WTC11 (cell line): ENCODE data around the gene PREX1. TPM values are rescaled to one million over a fixed set of nuclear protein-coding genes. Genes with fewer than 3 reads are reported as not detected.
A peak's percentile ranks its signal among the peaks of the same experiment; 100 is the strongest.

Experiments
- ATAC-seq: fragments of 200-7000 bp; cut with Tn5 transposase; 2 replicates; pipeline ENCODE4 v1.10.0; 2021; ENCODE audit warnings: mild to moderate bottlenecking, moderate library complexity
- CTCF ChIA-PET: fragments of 300-600 bp; sonication (Branson Sonifier 250); formaldehyde crosslinking; loops from one replicate; lab custom pipeline; 2021; ENCODE audit warnings: antibody characterized with exemption; lab: Charles Lee
- POLR2A ChIA-PET: fragments of 350-600 bp; sonication (Branson Sonifier 250); formaldehyde crosslinking; loops from one replicate; lab custom pipeline; 2021; ENCODE audit warnings: antibody characterized with exemption; lab: Charles Lee
- DNase-seq: peaks from one replicate; pipeline ENCODE4 v3.0.0; 2021; ENCODE audit warnings: low spot score
- H3K27ac Mint-ChIP-seq: 2 replicates; pipeline ENCODE4 v1.8.0; 2021; ENCODE audit warnings: mixed read lengths
- H3K27me3 Mint-ChIP-seq: 2 replicates; pipeline ENCODE4 v1.8.0; 2021; ENCODE audit warnings: low read depth, mild to moderate bottlenecking, moderate library complexity, mixed read lengths
- H3K36me3 Mint-ChIP-seq: 2 replicates; pipeline ENCODE4 v1.8.0; 2021; ENCODE audit warnings: mixed read lengths
- H3K4me1 Mint-ChIP-seq: 2 replicates; pipeline ENCODE4 v1.8.0; 2022; ENCODE audit warnings: mixed read lengths
- H3K4me3 Mint-ChIP-seq: 2 replicates; pipeline ENCODE4 v1.8.0; 2021; ENCODE audit warnings: mild to moderate bottlenecking, moderate library complexity, mixed read lengths
- H3K9me3 Mint-ChIP-seq: 2 replicates; pipeline ENCODE4 v1.8.0; 2021; ENCODE audit warnings: mixed read lengths
- CREB1 ChIP-seq: sonication (generic); formaldehyde crosslinking; IDR thresholded peaks from 2 replicates; pipeline ENCODE4 v1.8.0; 2023; ENCODE audit warnings: mild to moderate bottlenecking, missing genetic modification reagents
- ETV6 ChIP-seq: sonication (generic); formaldehyde crosslinking; IDR thresholded peaks from 2 replicates; pipeline ENCODE4 v1.8.1; 2022; ENCODE audit warnings: mild to moderate bottlenecking, missing genetic modification reagents
- JUN ChIP-seq: sonication (generic); formaldehyde crosslinking; IDR thresholded peaks from 2 replicates; pipeline ENCODE4 v1.8.0; 2023; ENCODE audit warnings: mild to moderate bottlenecking, missing genetic modification reagents
- NR1H2 ChIP-seq: sonication (generic); formaldehyde crosslinking; IDR thresholded peaks from 2 replicates; pipeline ENCODE4 v1.9.0; 2021; ENCODE audit warnings: mild to moderate bottlenecking, moderate library complexity, missing genetic modification reagents
- NR3C1 ChIP-seq: sonication (generic); formaldehyde crosslinking; conservative IDR thresholded peaks from 2 replicates; pipeline ENCODE4 v1.8.1; 2023; ENCODE audit warnings: low read depth, mild to moderate bottlenecking, missing genetic modification reagents
- ZNF263 ChIP-seq: sonication (generic); formaldehyde crosslinking; IDR thresholded peaks from 2 replicates; pipeline ENCODE4 v1.8.1; 2022; ENCODE audit warnings: low read depth, mild to moderate bottlenecking, moderate library complexity, missing genetic modification reagents
- total RNA-seq: library from RNA; stranded (reverse); gene quantifications from 3 replicates; pipeline ENCODE4 v1.2.3, GENCODE V29; 2021
- TF ChIP-seq, protein P1 (sequence below): fragments of 250-450 bp; sonication (Bioruptor Pico); IDR thresholded peaks from 2 replicates; pipeline ENCODE4 v1.9.0; 2021; ENCODE audit warnings: moderate library complexity, mild to moderate bottlenecking, inconsistent platforms, borderline replicate concordance
- TF ChIP-seq, protein P2 (sequence below): sonication (generic); formaldehyde crosslinking; IDR thresholded peaks from 2 replicates; pipeline ENCODE4 v1.8.1; 2023; ENCODE audit warnings: mild to moderate bottlenecking, missing genetic modification reagents, moderate library complexity
- TF ChIP-seq, protein P3 (sequence below): sonication (generic); formaldehyde crosslinking; IDR thresholded peaks from 2 replicates; pipeline ENCODE4 v1.8.1; 2023; ENCODE audit warnings: mild to moderate bottlenecking, missing genetic modification reagents, moderate library complexity
- TF ChIP-seq, protein P4 (sequence below): sonication (generic); formaldehyde crosslinking; IDR thresholded peaks from 2 replicates; pipeline ENCODE4 v1.8.1; 2022; ENCODE audit warnings: low read depth, missing genetic modification reagents, borderline replicate concordance
- TF ChIP-seq, protein P5 (sequence below): sonication (generic); formaldehyde crosslinking; IDR thresholded peaks from 2 replicates; pipeline ENCODE4 v1.8.1; 2023; ENCODE audit warnings: mild to moderate bottlenecking, missing genetic modification reagents, borderline replicate concordance
- TF ChIP-seq, protein P6 (sequence below): sonication (generic); formaldehyde crosslinking; IDR thresholded peaks from 2 replicates; pipeline ENCODE4 v1.8.0; 2023; ENCODE audit warnings: missing genetic modification reagents
- TF ChIP-seq, protein P7 (sequence below): sonication (generic); formaldehyde crosslinking; IDR thresholded peaks from 2 replicates; pipeline ENCODE4 v1.8.1; 2023; ENCODE audit warnings: mild to moderate bottlenecking, moderate library complexity, missing genetic modification reagents

PREX1 gene
- total RNA-seq, 1 experiment from 2014 or later, result 17.3 TPM

DNA sequence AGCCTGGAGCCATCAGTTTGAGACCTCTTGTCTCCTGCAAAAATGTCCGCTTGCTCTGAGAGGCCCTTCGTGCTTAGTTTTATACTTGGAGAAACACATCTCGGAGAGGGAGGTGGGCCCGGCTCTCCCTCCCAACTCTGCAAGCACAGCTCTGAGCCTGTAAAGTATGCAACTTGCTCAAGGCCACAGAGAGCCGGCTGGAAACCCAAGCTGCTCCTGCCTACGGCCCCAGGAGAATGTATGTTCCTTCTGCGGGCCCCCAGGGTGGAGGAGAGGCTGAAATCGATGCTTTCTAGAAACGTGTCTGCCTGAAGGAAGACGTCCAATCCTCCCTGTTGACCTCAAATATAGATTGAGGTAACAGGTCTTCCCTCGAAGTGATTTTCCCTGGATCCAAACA lies 205.4 kb downstream of the PREX1 start (continued):
- TF ChIP-seq, protein P1, sequence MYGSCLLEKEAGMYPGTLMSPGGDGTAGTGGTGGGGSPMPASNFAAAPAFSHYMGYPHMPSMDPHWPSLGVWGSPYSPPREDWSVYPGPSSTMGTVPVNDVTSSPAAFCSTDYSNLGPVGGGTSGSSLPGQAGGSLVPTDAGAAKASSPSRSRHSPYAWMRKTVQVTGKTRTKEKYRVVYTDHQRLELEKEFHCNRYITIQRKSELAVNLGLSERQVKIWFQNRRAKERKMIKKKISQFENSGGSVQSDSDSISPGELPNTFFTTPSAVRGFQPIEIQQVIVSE (CRISPR knock-in tag), result no peak
- TF ChIP-seq ZNF263 (CRISPR knock-in tag) (no peak), NR3C1 (CRISPR knock-in tag) (no peak), NR1H2 (CRISPR knock-in tag) (no peak), CREB1 (CRISPR knock-in tag) (no peak), JUN (CRISPR knock-in tag) (no peak), ETV6 (CRISPR knock-in tag) (no peak)
- TF ChIP-seq, protein P2, sequence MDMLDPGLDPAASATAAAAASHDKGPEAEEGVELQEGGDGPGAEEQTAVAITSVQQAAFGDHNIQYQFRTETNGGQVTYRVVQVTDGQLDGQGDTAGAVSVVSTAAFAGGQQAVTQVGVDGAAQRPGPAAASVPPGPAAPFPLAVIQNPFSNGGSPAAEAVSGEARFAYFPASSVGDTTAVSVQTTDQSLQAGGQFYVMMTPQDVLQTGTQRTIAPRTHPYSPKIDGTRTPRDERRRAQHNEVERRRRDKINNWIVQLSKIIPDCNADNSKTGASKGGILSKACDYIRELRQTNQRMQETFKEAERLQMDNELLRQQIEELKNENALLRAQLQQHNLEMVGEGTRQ (CRISPR knock-in tag), result no peak
- TF ChIP-seq, protein P3, sequence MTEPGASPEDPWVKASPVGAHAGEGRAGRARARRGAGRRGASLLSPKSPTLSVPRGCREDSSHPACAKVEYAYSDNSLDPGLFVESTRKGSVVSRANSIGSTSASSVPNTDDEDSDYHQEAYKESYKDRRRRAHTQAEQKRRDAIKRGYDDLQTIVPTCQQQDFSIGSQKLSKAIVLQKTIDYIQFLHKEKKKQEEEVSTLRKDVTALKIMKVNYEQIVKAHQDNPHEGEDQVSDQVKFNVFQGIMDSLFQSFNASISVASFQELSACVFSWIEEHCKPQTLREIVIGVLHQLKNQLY, result no peak
- TF ChIP-seq, protein P4, sequence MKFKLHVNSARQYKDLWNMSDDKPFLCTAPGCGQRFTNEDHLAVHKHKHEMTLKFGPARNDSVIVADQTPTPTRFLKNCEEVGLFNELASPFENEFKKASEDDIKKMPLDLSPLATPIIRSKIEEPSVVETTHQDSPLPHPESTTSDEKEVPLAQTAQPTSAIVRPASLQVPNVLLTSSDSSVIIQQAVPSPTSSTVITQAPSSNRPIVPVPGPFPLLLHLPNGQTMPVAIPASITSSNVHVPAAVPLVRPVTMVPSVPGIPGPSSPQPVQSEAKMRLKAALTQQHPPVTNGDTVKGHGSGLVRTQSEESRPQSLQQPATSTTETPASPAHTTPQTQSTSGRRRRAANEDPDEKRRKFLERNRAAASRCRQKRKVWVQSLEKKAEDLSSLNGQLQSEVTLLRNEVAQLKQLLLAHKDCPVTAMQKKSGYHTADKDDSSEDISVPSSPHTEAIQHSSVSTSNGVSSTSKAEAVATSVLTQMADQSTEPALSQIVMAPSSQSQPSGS (CRISPR knock-in tag), result no peak
- TF ChIP-seq, protein P5, sequence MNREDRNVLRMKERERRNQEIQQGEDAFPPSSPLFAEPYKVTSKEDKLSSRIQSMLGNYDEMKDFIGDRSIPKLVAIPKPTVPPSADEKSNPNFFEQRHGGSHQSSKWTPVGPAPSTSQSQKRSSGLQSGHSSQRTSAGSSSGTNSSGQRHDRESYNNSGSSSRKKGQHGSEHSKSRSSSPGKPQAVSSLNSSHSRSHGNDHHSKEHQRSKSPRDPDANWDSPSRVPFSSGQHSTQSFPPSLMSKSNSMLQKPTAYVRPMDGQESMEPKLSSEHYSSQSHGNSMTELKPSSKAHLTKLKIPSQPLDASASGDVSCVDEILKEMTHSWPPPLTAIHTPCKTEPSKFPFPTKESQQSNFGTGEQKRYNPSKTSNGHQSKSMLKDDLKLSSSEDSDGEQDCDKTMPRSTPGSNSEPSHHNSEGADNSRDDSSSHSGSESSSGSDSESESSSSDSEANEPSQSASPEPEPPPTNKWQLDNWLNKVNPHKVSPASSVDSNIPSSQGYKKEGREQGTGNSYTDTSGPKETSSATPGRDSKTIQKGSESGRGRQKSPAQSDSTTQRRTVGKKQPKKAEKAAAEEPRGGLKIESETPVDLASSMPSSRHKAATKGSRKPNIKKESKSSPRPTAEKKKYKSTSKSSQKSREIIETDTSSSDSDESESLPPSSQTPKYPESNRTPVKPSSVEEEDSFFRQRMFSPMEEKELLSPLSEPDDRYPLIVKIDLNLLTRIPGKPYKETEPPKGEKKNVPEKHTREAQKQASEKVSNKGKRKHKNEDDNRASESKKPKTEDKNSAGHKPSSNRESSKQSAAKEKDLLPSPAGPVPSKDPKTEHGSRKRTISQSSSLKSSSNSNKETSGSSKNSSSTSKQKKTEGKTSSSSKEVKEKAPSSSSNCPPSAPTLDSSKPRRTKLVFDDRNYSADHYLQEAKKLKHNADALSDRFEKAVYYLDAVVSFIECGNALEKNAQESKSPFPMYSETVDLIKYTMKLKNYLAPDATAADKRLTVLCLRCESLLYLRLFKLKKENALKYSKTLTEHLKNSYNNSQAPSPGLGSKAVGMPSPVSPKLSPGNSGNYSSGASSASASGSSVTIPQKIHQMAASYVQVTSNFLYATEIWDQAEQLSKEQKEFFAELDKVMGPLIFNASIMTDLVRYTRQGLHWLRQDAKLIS (CRISPR knock-in tag), result no peak

DNA sequence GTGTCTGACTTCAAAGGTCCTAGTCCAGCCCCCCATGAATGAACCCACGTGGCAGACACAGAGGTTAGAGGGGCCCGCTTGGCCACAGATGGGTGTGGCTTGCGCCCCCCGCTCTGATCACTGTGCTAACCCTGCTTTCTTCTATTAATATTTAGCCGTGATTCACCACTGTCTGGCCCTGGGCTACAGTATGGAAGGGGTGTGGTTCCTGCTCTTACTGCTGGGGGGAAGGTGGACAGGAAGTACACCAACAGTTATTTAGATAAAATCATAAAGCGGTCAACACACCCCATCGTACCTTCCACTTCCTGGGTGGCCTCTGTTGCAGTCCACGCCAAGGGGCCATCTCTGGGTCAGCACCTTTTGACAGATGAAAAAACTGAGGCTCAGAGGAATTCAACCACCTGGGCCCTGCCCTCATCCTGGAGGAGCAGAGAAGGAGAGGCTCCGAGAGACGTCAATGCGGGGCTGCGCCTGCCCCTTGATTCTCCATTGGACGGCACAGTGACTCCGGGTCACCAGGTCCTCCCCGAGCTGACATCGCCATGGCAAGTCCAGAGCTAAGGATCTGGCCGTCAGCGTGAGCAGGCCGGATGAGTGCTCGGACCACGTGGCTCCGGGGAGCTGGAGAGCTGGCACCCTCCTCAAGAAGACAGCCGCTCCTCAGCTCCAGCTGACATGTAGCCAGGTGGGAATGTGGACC lies 206.3 kb downstream of the PREX1 start:
- POLR2A ChIA-PET, result no interaction called here

More for the DNA sequence above, 206.3 kb downstream of the PREX1 start:
- no peaks in the 10 kb centered on the region for H3K9me3 Mint-ChIP-seq
- peaks cover 8% of the 10 kb centered on the region; the same call in 1 of the 2 replicates for H3K4me1 Mint-ChIP-seq
- H3K36me3 Mint-ChIP-seq, result no peaks in the 10 kb centered on the region
- CTCF ChIA-PET, result interaction anchor here (0.6 to 3.2 kb wide), 44 partner anchors 8 to 1238 kb away, joined by 3 to 34 read pairs (median 8); partner anchors contain the start of gene SULF2
- ATAC-seq, result no peak
- TF ChIP-seq, protein P6, sequence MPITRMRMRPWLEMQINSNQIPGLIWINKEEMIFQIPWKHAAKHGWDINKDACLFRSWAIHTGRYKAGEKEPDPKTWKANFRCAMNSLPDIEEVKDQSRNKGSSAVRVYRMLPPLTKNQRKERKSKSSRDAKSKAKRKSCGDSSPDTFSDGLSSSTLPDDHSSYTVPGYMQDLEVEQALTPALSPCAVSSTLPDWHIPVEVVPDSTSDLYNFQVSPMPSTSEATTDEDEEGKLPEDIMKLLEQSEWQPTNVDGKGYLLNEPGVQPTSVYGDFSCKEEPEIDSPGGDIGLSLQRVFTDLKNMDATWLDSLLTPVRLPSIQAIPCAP (CRISPR knock-in tag), result no peak
- TF ChIP-seq, protein P7, sequence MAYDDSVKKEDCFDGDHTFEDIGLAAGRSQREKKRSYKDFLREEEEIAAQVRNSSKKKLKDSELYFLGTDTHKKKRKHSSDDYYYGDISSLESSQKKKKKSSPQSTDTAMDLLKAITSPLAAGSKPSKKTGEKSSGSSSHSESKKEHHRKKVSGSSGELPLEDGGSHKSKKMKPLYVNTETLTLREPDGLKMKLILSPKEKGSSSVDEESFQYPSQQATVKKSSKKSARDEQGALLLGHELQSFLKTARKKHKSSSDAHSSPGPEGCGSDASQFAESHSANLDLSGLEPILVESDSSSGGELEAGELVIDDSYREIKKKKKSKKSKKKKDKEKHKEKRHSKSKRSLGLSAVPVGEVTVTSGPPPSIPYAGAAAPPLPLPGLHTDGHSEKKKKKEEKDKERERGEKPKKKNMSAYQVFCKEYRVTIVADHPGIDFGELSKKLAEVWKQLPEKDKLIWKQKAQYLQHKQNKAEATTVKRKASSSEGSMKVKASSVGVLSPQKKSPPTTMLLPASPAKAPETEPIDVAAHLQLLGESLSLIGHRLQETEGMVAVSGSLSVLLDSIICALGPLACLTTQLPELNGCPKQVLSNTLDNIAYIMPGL (CRISPR knock-in tag), result 0 out of 2 replicates have a peak, but pooled peaks have one; percentile 13
- H3K4me3 Mint-ChIP-seq, result no peak overlapping the region
- DNase-seq, result no peak
- no peak overlapping the region for H3K27ac Mint-ChIP-seq
- no peaks in the 10 kb centered on the region; the same call in 1 of the 2 replicates for H3K27me3 Mint-ChIP-seq
